ENCODE measurements around the gene OSBPL1A. TPM values are rescaled to one million over a fixed set of nuclear protein-coding genes. Genes with fewer than 3 reads are reported as not detected.

The OSBPL1A gene
- total and polyA plus RNA-seq, 2 of the 8 experiments (the other 6 are each of a cell fraction or from before 2014, with no cell fraction given) = 53.2 to 74.9 TPM

GRCh38 chr18:24413148-24413547 is 15.5 kb upstream of the OSBPL1A start:
- peak; percentile 88 to 89 for TF ChIP-seq RAD21 (IDR thresholded peaks at IDR 0.05 in 1 of 2, conservative IDR thresholded peaks at IDR 0.05 in 1 of 2; ENCODE audit: low read depth in 2 of 2, low read length in 2 of 2)
- no peak for TF ChIP-seq TAF7 (optimal IDR thresholded peaks at IDR 0.05; ENCODE audit: borderline replicate concordance, low read depth, low read length)
- peak; percentile 62 to 74 (median 71) for TF ChIP-seq CTCF (IDR thresholded peaks at IDR 0.05; ENCODE audit: control extremely low read depth in 1 of 3, insufficient read depth in 1 of 3, low read depth in 1 of 3, low read length in 3 of 3)
- TF ChIP-seq HDAC6 (IDR thresholded peaks at IDR 0.05; ENCODE audit: low read depth, low read length) = no peak
- H3K23ac ChIP-seq (ENCODE audit: insufficient read length) = no peak overlapping the region
- H2AK5ac ChIP-seq (ENCODE audit: low read depth, low read length) = no peak overlapping the region
- H2BK12ac ChIP-seq (ENCODE audit: low read depth, low read length) = no peak overlapping the region
- FAIRE-seq (peak; percentile 77), DNase-seq (ENCODE audit: low read depth in 1 of 2, low spot score in 2 of 2) (peak in 1 of 2 experiments; percentile 70)
- no peak overlapping the region for H2BK20ac ChIP-seq (ENCODE audit: low read length)
- H3K79me1 ChIP-seq (ENCODE audit: low read depth, low read length) = no peaks in the 10 kb centered on the region
- H3K9ac ChIP-seq (replicated peaks in 1 of 4; ENCODE audit: extremely low read depth in 1 of 4, low read depth in 3 of 4, low read length in 3 of 4) = no peak overlapping the region
- no peak overlapping the region for H2BK5ac ChIP-seq (ENCODE audit: low read depth, low read length)
- no peak overlapping the region for H4K8ac ChIP-seq (ENCODE audit: extremely low read depth, insufficient read depth, low read length)
- H3K18ac ChIP-seq (ENCODE audit: extremely low read depth, low read length) = no peak overlapping the region
- no peak overlapping the region for H4K91ac ChIP-seq (replicated peaks; ENCODE audit: insufficient read length, low read length)
- no peaks in the 10 kb centered on the region for H3K9me3 ChIP-seq (ENCODE audit: insufficient read depth in 2 of 2, low read depth in 1 of 2, low read length in 1 of 2)
- no peaks in the 10 kb centered on the region for H3K23me2 ChIP-seq (ENCODE audit: low read depth, low read length)
- 68% methylated on average over 2 of the region's 2 CpGs; no CpG with 5 or more reads in 1 of the 2 experiments for WGBS, 2 experiments (ENCODE audit: extremely low coverage in 1 of 2, insufficient coverage in 1 of 2, insufficient read length in 1 of 2, insufficient replicate concordance in 2 of 2, low coverage in 1 of 2, low lambda C conversion rate in 2 of 2, missing lambda C conversion rate in 1 of 2)
- H3K14ac ChIP-seq (ENCODE audit: insufficient read length) = no peak overlapping the region
- no peak overlapping the region for H3K56ac ChIP-seq (replicated peaks; ENCODE audit: insufficient read length, low read depth, low read length)
- H4K5ac ChIP-seq (ENCODE audit: insufficient read length, low read depth, low read length) = no peak overlapping the region
- H3K4me1 ChIP-seq (replicated peaks in 1 of 4; ENCODE audit: control insufficient read depth in 3 of 4, insufficient read depth in 4 of 4, low read length in 3 of 4) = peaks cover 0 to 4% (median 0%) of the 10 kb centered on the region in 4 experiments; a peak in 1 of 7 replicates
- no peaks in the 10 kb centered on the region for H3K27me3 ChIP-seq (replicated peaks in 1 of 4; ENCODE audit: control insufficient read depth in 3 of 4, extremely low read depth in 1 of 4, insufficient read depth in 3 of 4, low read length in 3 of 4)
- H2BK15ac ChIP-seq (ENCODE audit: low read length) = no peak overlapping the region
- H3K4ac ChIP-seq (replicated peaks; ENCODE audit: insufficient read length, low read depth, low read length) = no peak overlapping the region
- H3K4me2 ChIP-seq (ENCODE audit: insufficient read depth in 1 of 2, low read depth in 2 of 2, low read length in 2 of 2) = no peak overlapping the region
- H3K36me3 ChIP-seq (ENCODE audit: control insufficient read depth in 2 of 4, insufficient read depth in 4 of 4, low read length in 3 of 4) = no peaks in the 10 kb centered on the region
- H2AFZ ChIP-seq (ENCODE audit: low read length) = peak overlapping the region; percentile 95
- no peak overlapping the region for H2BK120ac ChIP-seq (replicated peaks; ENCODE audit: low read depth, low read length)
- no peaks in the 10 kb centered on the region for H3K79me2 ChIP-seq (ENCODE audit: control insufficient read depth in 1 of 2, insufficient read depth in 2 of 2, low read length in 2 of 2)
- H4K20me1 ChIP-seq (replicated peaks in 1 of 2; ENCODE audit: control insufficient read depth in 1 of 2, insufficient read depth in 2 of 2, low read length in 2 of 2) = no peaks in the 10 kb centered on the region
- no peak overlapping the region for H3K4me3 ChIP-seq (ENCODE audit: extremely low read depth in 1 of 4, insufficient read depth in 2 of 4, low read depth in 3 of 4, low read length in 4 of 4)
- no peak overlapping the region for H3K27ac ChIP-seq (ENCODE audit: low read depth, low read length)
- ChIA-PET POLR2A (ENCODE audit: partially characterized antibody) (interaction anchor here (0.9 to 1.6 kb wide), 7 partner anchors 12 to 274 kb away, joined by 3 to 12 read pairs (median 5); partner anchors contain the start of genes CABYR, IMPACT and OSBPL1A), CTCF (ENCODE audit: partially characterized antibody) (interaction anchor here (0.7 to 6.4 kb wide), 27 partner anchors 9 to 324 kb away, joined by 3 to 107 read pairs (median 5); partner anchors contain the start of gene OSBPL1A)
